GM21381 (cell line): Measurements from ENCODE around the gene MYADM.

ENCODE experiments used
- ATAC-seq: cut with Tn5 transposase; IDR thresholded peaks from one replicate; pipeline ENCODE4 v1.9.1; 2021; ENCODE audit warnings: mild to moderate bottlenecking, moderate library complexity; ENCODE audit not compliant: unreplicated experiment

Gene MYADM

DNA sequence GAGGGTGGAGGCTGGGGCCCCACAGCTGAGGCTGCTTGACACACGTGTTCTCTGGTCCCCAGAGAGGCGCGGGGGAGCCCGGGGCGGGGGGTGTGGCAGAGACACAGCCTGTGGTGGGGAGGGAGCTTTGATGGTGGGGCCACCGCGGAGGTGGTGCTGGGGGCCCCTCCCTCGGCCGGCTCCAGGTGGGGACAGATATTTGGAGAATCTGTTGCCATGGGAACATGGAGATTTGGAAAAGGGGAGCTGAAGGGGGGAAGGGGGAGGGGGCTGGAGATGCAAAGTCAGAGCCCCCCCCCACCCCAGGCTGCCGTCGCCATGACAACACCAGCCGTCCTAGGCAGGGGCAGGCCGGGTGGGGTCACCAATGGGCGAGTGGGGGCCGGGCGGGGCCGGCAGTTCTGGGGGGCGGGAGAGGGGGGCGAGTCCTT lies 15.6 kb downstream of the MYADM start:
- no peak for ATAC-seq

DNA sequence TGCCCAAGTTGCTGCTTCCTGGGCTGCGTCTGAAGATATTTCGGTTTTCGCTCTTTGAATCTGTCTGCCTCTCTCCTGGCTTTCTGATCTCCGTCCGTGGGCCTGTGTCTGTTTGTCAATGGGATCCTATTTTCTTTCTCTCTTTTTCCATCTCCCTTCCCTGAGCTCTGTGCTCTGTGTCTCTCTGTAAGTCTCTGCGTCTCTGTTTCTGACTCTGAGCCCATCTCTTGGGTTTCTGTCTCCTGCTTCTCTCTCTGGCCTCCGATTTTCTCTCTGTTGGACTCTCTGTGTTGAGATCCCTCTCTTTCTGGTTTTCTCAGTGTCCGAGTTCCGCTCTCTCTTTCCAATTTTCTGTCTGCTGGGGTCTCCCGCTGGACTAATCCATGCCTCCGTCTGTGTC lies 16.1 kb downstream of the MYADM start:
- ATAC-seq, result no peak

DNA sequence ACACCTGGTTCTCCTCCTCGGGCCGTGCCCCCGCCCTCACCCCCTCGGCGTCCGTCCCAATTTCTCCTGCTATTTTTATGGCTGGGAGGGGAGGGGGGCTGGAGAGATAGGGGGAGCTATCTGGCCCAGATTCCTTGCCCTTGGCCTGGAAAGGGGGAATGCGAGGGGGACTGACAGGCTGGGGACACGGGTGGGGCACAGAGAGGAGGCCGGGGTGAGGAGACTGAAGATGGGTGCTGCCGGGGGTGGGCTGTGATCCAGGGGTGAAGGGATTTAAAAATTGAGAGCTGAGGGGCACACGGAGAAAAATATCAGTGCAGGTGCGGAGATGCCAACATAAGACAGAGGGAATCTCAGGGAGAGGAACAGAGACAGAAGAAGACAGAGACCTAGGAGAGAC lies 16.6 kb downstream of the MYADM start:
- ATAC-seq, result no peak

DNA sequence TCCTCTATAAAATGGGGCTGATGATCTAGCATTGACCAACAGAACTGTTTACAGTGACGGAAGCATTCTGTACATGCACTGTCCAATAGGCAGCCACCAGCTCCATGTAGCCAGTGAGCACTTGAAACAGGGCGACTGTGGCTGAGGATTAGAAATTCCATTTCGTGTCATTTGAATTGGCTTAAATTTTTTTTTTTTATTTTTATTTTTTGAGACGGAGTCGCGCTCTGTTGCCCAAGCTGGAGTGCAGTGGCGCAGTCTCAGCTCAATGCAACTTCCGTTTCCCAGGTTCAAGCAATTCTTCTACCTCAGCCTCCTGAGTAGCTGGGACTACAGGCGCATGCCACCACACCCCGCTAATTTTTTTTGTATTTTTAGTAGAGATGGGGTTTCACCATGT lies 17.4 kb downstream of the MYADM start:
- ATAC-seq, result no peak

DNA sequence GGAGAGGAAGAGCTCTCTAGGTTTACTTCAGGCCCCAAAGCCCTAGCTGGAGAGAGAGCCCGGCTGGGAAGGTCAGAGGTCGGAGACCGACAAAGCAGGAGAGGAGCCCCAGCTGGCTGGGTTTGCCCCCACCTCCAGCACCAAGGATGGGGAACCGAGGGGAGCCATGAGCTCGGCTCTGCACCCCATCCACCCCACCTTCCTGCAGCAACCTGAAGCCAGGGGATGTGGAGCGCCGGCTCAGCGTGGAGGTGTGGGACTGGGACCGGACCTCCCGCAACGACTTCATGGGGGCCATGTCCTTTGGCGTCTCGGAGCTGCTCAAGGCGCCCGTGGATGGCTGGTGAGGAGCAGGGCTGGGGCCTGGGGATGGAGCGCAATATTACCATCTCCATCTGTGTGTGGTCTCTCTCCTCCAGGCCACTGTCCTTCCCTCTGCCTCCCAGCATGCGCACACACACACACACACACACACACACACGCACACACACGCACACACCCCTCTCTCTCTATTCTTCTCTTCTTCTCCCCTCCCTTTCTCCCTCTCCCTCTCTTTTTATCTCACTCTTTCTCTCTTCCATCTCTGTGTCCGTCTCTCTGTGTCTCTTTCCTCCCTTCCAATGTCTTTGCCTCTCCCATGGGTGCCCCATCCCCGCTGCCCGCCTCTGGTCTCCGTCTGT lies 24.8 kb downstream of the MYADM start:
- no peak for ATAC-seq

DNA sequence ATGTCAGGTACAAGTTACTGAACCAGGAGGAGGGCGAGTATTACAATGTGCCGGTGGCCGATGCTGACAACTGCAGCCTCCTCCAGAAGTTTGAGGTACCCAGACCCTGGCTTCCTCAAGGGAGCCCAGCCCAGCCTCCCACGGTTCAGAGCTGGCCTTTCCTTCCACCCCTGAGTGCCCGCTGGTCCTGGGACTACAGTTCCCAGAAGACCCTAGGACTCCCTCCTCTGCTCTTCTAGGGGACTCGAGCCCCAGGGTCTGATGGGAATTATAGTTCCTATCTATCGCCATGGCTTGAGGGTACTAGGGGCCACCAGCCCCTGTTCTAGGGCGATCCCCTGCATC lies 25.3 kb downstream of the MYADM start:
- ATAC-seq, result no peak

DNA sequence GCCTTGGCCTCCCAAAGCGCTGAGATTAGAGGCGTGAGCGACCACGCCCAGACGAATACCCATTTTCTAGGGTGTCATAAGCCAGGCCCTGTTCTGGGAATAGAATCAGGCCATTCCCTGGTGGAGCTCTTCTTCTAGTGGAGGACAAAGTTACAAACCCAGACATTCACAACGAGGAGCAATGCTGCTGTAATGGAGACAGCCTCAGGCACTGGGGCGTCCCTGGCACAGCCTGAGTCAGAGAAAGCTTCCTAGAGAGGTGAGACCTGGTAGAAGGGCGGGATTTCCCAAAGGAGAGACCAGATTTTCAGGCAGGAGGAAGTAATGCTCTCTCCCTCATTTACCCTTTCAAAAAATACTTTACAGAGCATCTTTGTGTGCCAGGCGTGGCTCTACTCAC lies 27.0 kb downstream of the MYADM start:
- ATAC-seq, result no peak

DNA sequence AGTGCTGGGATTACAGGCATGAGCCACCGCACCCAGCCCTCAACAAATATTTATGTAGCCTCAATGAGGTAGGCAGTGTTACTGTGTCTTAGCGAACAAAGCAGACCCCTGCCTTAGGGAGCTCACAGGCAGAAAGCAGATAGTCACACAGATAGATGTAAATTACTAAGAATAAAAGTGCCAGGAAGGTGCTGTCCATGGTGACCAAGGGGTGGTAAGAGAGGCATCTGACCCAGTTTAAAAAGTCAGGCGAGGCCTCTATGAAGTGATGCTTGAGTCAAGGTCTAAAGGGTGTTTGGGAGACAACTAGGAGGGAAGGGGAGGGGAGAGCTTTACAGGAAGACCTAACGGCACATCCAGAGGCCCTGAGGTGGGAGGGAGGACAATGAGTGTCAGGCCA lies 29.0 kb downstream of the MYADM start:
- ATAC-seq, result no peak

DNA sequence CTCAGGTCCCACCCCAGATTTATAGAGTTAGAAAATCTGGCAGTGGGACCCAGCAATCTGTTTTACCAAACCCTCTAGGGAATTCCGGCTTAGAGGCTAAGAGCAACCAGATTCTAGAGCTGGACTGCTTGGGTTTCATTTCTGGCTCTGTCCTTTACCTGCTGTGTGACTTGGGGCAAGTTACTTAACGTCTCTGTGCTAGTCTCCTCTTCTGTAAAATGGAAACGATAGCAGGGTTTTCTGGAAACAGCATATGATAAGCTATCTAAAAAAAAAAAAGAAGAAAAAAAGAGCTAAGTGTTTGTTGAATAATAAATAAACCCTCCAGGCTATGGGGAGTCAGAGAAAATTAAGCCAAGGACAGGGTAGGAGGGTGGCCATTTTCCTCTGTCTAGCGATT lies 29.8 kb downstream of the MYADM start:
- ATAC-seq, result no peak

DNA sequence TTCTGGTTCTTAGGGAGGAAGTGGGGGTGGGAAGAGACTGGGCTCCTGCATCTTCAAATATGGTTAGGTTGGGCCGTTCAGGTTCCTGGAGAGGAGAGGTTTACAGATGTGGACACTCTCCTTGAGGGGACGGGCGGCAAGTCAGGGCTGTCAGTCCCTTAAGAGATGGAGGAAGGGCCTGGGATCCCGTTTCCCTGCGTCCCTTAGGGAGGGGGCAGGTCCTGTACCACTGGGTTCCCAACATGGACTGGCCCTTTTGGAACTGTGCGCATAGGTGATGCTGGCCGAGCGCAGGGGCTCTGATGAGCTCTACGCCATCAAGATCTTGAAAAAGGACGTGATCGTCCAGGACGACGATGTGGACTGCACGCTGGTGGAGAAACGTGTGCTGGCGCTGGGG lies 30.5 kb downstream of the MYADM start:
- no peak for ATAC-seq

DNA sequence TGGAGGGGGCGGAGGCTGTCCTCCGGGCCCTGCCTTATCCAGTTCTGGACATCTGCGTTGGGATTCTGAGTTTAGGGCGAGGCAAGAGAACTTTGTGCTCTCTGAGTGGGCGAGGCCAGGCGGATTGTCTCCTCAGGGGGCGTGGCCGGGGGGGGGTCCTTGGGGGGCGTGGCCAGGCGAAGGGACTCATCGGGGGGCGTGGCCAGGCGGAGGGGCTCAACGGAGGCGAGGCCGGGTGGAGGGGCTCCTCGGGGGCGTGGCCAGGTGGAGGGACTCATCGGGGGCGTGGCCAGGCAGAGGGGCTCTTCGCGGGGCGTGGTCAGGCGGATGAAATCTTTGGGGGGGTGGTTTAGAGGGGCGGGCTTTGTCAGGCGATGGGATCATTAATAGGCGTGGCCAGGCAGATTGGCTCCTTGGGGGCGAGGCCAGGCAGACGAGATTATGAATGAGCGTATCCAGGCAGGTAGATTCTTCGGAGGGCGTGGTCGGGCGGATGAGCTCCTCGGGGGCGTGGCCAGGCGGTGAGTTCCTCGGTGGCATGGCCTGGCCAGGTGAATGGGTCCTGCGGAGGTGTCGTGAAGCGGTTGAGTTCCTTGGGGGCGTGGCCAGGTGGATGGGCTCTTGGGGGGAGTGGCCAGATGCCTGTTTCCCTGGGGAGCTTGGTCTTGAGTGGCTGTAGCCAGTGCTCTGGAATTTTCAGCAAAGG lies 31.1 kb downstream of the MYADM start:
- no peak for ATAC-seq

DNA sequence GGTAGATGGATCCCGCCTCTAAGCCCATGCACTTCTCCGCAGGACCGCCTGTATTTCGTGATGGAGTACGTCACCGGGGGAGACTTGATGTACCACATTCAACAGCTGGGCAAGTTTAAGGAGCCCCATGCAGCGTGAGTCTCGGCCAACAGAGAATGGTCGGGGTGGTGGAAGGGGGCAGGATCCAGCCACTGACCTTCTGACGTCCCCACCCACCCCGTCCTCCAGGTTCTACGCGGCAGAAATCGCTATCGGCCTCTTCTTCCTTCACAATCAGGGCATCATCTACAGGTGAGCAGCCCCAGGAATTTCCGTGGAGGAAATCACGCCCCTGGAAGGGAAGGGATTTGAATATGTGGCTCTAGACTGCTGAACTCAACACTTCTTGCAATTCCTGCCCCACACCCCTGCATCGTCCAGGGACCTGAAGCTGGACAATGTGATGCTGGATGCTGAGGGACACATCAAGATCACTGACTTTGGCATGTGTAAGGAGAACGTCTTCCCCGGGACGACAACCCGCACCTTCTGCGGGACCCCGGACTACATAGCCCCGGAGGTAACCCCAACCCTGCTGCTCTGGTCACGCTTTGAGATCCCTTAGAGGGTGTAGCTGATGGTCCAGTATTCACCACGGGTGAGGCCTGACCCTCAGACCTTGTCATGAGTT lies 32.6 kb downstream of the MYADM start:
- ATAC-seq, result no peak

DNA sequence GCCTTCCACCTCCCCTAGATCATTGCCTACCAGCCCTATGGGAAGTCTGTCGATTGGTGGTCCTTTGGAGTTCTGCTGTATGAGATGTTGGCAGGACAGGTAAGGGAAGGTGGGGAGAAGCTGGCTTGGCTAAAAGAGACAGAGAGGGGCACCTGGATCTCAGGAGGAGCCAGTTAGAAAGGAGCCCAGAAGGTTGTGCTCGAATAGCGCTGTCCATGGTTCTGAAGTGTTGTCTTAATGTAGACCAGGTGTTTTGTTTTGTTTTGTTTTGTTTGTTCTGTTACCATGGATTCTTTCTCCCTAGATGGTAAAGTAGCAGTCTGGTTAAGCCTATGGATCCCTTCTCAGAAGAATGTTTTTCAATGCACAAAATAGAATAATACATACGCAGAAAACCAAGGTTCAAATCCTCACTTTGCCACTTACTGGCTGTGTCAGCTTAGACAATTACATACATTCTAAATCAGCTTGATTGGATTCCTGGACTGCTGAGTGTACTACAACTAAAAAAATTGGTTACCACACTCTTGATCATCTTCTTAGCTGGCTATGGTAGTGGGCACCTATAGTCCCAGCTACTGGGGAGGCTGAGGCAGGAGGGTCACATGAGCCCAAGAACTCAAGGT lies 35.5 kb downstream of the MYADM start:
- no peak for ATAC-seq

DNA sequence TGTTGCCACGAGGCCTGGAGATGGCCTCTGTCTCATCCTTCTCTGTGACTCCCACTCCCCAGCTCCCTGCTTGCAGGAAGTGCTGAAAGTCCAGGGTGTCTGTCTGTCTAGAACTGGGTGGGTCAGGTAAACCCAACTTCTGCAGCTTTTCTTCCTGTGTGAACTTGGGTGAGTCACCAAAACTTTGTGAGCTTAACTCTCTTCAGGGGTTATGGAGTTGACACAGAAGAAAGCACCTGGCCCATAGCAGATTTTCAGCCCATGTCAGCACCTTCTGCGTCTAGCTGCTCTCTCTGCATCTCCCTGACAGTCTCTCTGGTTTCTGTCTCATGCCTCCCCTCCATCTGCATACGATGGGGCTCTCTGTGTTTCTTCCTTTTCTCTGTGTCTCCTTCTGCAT lies 37.2 kb downstream of the MYADM start:
- ATAC-seq, result no peak

DNA sequence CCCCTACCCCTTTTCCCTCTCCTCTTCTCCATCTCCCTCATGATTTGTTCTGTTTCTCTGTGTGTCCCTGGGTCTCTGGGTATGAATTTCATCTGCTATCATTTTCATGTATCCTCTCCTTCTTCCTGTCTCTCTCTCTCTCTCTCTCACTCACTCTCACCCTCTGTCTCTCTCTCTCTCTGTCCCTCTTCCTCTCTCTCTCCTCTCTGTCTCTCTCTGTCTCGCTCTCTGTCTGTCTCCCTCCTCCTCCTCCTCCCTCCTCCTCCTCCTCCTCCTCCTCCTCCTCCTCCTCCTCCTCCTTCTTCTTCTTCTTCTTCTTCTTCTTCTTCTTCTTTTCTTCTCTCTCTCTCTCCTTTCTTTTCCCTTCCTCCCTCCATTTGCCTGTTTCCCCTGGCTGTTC lies 38.1 kb downstream of the MYADM start:
- ATAC-seq, result no peak

DNA sequence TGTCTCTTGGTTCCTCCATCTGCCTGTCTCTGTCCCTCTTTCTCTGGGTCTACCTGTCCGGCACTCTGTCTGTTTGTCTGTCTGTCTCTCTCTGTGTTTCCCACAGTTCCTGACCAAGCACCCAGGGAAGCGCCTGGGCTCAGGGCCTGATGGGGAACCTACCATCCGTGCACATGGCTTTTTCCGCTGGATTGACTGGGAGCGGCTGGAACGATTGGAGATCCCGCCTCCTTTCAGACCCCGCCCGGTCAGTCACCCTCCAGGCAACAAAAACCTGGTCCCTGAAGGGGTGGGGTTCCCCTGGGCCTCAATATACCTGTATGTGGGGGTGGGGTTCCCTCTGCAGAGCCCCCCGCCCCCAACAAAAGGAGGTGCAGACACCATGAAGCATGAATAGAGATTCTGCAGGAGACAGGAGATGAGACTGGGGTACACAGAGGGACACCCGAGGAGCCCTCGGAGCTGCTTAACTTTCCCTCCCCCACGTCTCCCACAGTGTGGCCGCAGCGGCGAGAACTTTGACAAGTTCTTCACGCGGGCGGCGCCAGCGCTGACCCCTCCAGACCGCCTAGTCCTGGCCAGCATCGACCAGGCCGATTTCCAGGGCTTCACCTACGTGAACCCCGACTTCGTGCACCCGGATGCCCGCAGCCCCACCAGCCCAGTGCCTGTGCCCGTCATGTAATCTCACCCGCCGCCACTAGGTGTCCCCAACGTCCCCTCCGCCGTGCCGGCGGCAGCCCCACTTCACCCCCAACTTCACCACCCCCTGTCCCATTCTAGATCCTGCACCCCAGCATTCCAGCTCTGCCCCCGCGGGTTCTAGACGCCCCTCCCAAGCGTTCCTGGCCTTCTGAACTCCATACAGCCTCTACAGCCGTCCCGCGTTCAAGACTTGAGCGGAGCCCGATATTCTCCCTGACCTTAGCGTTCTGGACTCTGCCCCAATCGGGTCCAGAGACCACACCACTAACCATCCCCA lies 38.8 kb downstream of the MYADM start:
- ATAC-seq, result no peak

DNA sequence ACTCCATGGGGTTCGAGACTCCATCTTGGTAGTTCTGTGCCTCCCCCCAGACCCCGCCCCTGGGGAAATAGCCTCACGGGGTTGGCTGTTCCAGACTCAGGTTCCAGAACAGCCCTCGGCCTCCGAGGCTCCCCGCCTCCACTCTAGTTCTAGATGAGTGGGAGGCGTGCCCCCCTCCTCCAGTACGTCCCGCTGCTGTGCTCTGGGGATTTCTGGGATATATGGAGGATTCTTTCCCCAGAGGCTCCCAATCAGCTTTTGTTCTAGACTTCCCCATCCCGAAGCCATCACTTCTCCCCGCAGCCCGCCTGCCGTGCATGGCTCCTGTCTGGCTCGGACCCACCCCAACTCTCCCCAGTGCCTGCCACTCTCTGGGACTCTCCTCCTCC lies 39.5 kb downstream of the MYADM start:
- no peak for ATAC-seq

DNA sequence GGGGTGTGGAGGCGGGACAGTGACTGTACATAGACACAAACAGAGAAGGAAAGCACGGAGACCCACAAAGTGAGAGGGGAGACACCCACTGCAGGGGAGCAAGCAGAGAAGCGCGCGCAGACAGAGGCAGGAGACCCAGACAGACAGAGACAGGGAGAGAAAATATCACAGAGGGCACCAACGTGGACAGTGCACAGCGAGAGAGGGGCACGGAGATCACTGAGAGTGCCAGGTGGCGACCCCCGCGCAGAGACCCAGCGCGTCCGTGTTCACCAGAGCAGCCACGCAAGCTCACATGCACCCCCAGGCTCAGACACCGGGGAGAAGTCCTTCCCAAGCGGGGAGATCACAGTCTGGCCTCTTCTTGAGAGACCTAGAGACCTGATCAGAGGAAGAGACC lies 40.0 kb downstream of the MYADM start:
- ATAC-seq, result no peak

DNA sequence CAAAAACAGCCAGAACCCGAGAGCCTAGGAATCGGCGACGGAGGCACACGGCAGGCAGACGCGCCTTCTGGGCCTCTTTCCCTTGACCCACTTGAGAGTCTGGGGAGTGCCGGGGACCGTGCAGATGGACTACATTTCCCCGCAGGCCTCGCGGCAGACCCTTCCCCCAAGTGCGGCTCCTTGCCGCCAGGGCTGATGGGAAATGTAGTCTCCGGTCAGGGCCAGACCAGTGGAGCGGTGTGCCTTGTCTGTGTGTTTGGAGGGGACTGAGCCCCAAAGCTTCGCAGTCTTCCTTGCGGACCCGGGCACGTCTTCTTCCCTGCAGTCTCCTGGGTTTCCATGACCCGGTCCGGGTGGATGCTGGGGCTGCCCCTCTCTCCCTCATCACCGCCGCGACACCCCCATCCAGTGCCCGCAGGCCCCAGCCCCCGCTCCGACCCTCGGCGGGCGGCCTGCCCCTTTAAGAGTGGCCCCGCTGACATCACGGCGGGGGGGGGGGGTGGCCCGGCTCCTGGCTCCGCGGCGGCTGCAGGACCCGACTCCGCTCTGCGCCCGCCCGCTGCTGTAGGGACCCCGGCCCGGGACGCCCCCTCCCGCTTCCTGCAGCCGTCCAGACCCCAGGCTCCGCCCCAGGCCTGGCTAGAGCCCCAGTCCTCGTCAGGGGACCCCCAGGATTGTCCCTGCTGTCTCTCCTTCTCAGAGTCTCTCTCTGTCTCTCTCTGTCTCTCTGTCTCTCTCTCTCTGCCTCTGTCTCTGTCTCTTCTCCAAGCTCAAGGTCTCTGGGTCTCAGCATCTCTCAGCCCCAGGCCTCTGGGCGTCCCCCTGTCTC lies 40.6 kb downstream of the MYADM start:
- ATAC-seq, result no peak

DNA sequence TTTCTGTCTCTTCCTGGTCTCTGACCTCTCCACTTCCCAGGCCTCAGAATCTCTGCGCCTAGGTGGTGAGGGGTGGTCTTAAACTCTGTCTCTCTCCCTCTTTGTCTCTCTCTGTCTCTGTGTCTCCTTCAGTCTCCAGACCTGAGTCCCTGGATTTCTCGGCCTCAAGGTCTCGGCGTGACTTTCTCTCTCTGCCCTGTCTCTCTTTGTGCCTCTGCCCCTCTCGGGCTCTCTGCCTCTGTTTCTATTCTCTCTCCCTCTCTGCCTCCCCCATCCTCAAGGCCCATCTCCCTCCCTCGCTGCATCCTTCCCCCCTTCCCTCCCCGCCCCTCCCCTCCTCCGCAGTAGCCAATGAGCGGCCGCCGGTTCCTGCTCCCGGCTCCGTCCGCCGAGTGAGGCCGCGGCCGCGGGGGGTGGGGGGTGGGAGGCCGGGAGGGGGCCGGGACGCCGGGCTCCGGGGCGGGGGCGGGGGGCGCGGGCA lies 41.3 kb downstream of the MYADM start, which contains the start of gene CACNG7:
TSS of gene CACNG7 (plus strand) at position 344 of the 481 bp plus-strand sequence. CDS start 3,554 bp downstream, outside the sequence.
- no peak for ATAC-seq
